GM12878 (cell line): ENCODE data around the gene ELL. TPM values are rescaled to one million over a fixed set of nuclear protein-coding genes. Genes with fewer than 3 reads are reported as not detected.

Experiments used
- ATAC-seq: fragments of 200-7000 bp; cut with Tn5 transposase; 3 replicates; pipeline ENCODE4 v1.9.1; 2020; ENCODE audit warnings: mild to moderate bottlenecking, moderate library complexity
- BruUV-seq: library from RNA; stranded (reverse); fragments of 400-500 nt; replicated peaks from 2 replicates; lab custom pipeline; 2021; lab: Mats Ljungman, UMichigan
- CTCF ChIA-PET: fragments of 300-600 bp; sonication (Branson Sonifier 250); formaldehyde crosslinking; extraction: SDS; loops from one replicate; lab custom pipeline; 2021; ENCODE audit warnings: inconsistent platforms; lab: Yijun Ruan, JAX
- POLR2A ChIA-PET: fragments of 350-600 bp; formaldehyde crosslinking; extraction: SDS; loops from one replicate; lab custom pipeline; 2021; ENCODE audit warnings: inconsistent platforms; lab: Charles Lee
- RAD21 ChIA-PET: fragments of 300-600 bp; sonication (Branson Sonifier 250); formaldehyde crosslinking; loops from one replicate; lab custom pipeline; 2023; ENCODE audit warnings: antibody characterized with exemption; ENCODE audit not compliant: unreplicated experiment; lab: Charles Lee
- SMC1A ChIA-PET: fragments of 300-600 bp; sonication (Branson Sonifier 250); formaldehyde crosslinking; loops from one replicate; lab custom pipeline; 2023; ENCODE audit not compliant: unreplicated experiment, uncharacterized antibody; lab: Charles Lee
- DNase-seq: peaks from one replicate; pipeline ENCODE4 v3.0.0-alpha.2; 2011; ENCODE audit warnings: low read depth, low spot score
- FAIRE-seq: peaks from 3 replicates; lab custom pipeline; 2011; peaks lifted over from hg19 to GRCh38; lab: Jason Lieb, UNC
- H2AFZ ChIP-seq: 2 replicates; pipeline ENCODE4 v1.6.0; 2011; ENCODE audit warnings: low read depth, low read length, control low read depth; ENCODE audit not compliant: control insufficient read depth
- H3K27ac ChIP-seq: 2 replicates; pipeline ENCODE4 v1.5.1; 2011; ENCODE audit warnings: control low read depth; ENCODE audit not compliant: control insufficient read depth, insufficient read depth
- H3K27me3 ChIP-seq, 2 experiments: replicated peaks in 1 of 2; 2 replicates each; pipeline versions ENCODE4 v1.6.0 to v1.6.1; 2011; ENCODE audit warnings: low read length in 1 of 2; ENCODE audit not compliant: control insufficient read depth in 2 of 2, insufficient read depth in 2 of 2
- H3K36me3 ChIP-seq, 2 experiments: 2 replicates each; pipeline ENCODE4 v1.5.1; 2011; ENCODE audit warnings: low read length in 1 of 2; ENCODE audit not compliant: control insufficient read depth in 2 of 2, insufficient read depth in 2 of 2
- H3K4me1 ChIP-seq: 2 replicates; pipeline ENCODE4 v1.6.1; 2011; ENCODE audit warnings: mild to moderate bottlenecking, low read length, moderate library complexity, mixed read lengths; ENCODE audit not compliant: control insufficient read depth, insufficient read depth
- H3K4me2 ChIP-seq: 2 replicates; pipeline ENCODE4 v1.6.0; 2011; ENCODE audit warnings: control low read depth; ENCODE audit not compliant: control insufficient read depth, insufficient read depth
- H3K4me3 ChIP-seq: fragments of 200-600 bp; sonication (generic); 2 replicates; pipeline ENCODE4 v1.5.1; 2016
- H3K79me2 ChIP-seq: 2 replicates; pipeline ENCODE4 v1.6.0; 2011; ENCODE audit warnings: low read length; ENCODE audit not compliant: control insufficient read depth, insufficient read depth
- H3K9ac ChIP-seq: 2 replicates; pipeline ENCODE4 v1.8.0; 2011; ENCODE audit warnings: low read length, control low read depth, mixed read lengths; ENCODE audit not compliant: control insufficient read depth, insufficient read depth
- H3K9me3 ChIP-seq: replicated peaks from 3 replicates; pipeline ENCODE4 v1.5.1; 2011; ENCODE audit warnings: mild to moderate bottlenecking, low read length; ENCODE audit not compliant: control insufficient read depth, insufficient read depth
- H4K20me1 ChIP-seq: 2 replicates; pipeline ENCODE4 v1.6.0; 2011; ENCODE audit not compliant: control insufficient read depth, insufficient read depth
- BMI1 ChIP-seq: fragments of 450-650 bp; IDR thresholded peaks from 2 replicates; pipeline ENCODE4 v1.6.1; 2016; ENCODE audit warnings: mild to moderate bottlenecking, moderate library complexity, borderline replicate concordance
- CEBPB ChIP-seq, 2 experiments: fragments of 150-350 bp in 1 of 2; IDR thresholded peaks; 2 replicates each; pipeline ENCODE4 v1.6.1; 2012 to 2014; ENCODE audit warnings: low read depth in 2 of 2, low read length in 2 of 2, borderline replicate concordance in 1 of 2, inconsistent platforms in 1 of 2
- CHD1 ChIP-seq: IDR thresholded peaks from 2 replicates; pipeline ENCODE4 v1.6.1; 2012; ENCODE audit warnings: low read depth, low read length, improper control_type of control experiment
- CHD2 ChIP-seq: IDR thresholded peaks from 2 replicates; pipeline ENCODE4 v1.6.1; 2011; ENCODE audit warnings: low read depth, low read length, improper control_type of control experiment, borderline replicate concordance
- CHD4 ChIP-seq: fragments of 200-600 bp; sonication (generic); IDR thresholded peaks from 2 replicates; pipeline ENCODE4 v1.6.1; 2016; ENCODE audit warnings: mild to moderate bottlenecking
- KAT2A ChIP-seq: conservative IDR thresholded peaks from 2 replicates; pipeline ENCODE4 v1.6.1; 2011; ENCODE audit warnings: low read depth, low read length; ENCODE audit not compliant: control insufficient read depth
- NFXL1 ChIP-seq: fragments of 450-650 bp; IDR thresholded peaks from 2 replicates; pipeline ENCODE4 v1.6.1; 2017; ENCODE audit warnings: antibody characterized with exemption, mild to moderate bottlenecking, borderline replicate concordance
- POLR2A ChIP-seq: IDR thresholded peaks from 2 replicates; pipeline ENCODE4 v1.6.1; 2011; ENCODE audit warnings: low read depth, mild to moderate bottlenecking, low read length
- SIX5 ChIP-seq: IDR thresholded peaks from 2 replicates; pipeline ENCODE4 v1.6.1; 2011; ENCODE audit warnings: mild to moderate bottlenecking, low read depth, low read length, moderate library complexity; ENCODE audit not compliant: severe bottlenecking
- SPI1 ChIP-seq: IDR thresholded peaks from 2 replicates; pipeline ENCODE4 v1.6.1; 2011; ENCODE audit warnings: low read depth, mild to moderate bottlenecking, low read length, moderate library complexity, borderline replicate concordance; ENCODE audit not compliant: insufficient read depth
- WGBS: methylation state at CpG from one replicate; pipeline ENCODE4 v1.1.6; 2016; ENCODE audit warnings: low lambda C conversion rate; ENCODE audit not compliant: insufficient replicate concordance, insufficient coverage; ENCODE audit errors: missing lambda C conversion rate; 5-methylcytosine and 5-hydroxymethylcytosine counted together
- in situ Hi-C: fragments of 300-500 bp; cut with MboI; formaldehyde crosslinking; loops from 9 replicates; pipeline ENCODE4 v1.14.3; 2018; ENCODE audit warnings: mixed read lengths
- intact Hi-C: fragments of 100-400 bp; cut with micrococcal nuclease; formaldehyde crosslinking; loops from one replicate; pipeline ENCODE4 v1.14.2; 2022; ENCODE audit not compliant: unreplicated experiment
- polyA plus RNA-seq, 11 experiments: library from polyadenylated mRNA; depleted of rRNA in 4 of 11; unstranded in 6 of 11; stranded (reverse) in 5 of 11; fragments of >200 nt; fragmentation: Nextera tagmentation in 4 of 11; fragmentation: Illumina TruSeq in 1 of 11; extraction: Ambion mirVana in 4 of 11; extraction: Trizol in 1 of 11; gene quantifications; 1 replicate in 1 of 11; 2 replicates in 10 of 11; pipeline versions ENCODE4 v1.2.1 to v1.2.3, GENCODE V29; 2011 to 2016; ENCODE audit warnings: inconsistent platforms in 2 of 11, missing spikeins in 2 of 11, low read depth in 1 of 11
- total RNA-seq, 4 experiments: library from RNA; depleted of rRNA in 3 of 4; stranded (reverse); fragments of >200 nt in 3 of 4; fragmentation: Illumina TruSeq in 1 of 4; extraction: Trizol in 1 of 4; gene quantifications; 2 replicates each; pipeline versions ENCODE4 v1.2.1 to v1.2.3, GENCODE V29; 2013 to 2021

The ELL gene
- total and polyA plus RNA-seq, 10 of the 15 experiments (the other 5 are each of a cell fraction or from before 2014, with no cell fraction given), result 0.91 to 25.0 (median 9.1) TPM

DNA sequence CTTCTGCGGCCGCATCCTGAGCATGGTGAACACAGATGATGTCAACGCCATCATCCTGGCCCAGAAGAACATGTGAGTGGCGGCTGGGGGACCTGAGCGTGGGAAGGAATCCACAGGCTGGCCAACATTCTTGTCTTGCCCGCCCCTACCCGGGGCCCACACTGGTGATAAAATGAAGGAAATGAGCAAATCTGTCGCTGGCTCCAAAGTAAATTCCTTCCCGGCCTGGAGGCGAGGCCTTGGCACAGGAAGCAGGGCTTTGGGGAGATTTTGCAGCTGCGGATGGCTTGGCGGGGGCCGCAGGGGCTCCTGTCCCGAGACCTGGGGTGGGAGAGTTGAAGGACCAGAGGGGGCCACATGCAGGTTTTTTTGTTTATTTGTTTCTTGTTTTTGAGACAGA is 40.2 kb upstream of the ELL start (continued):
- TF ChIP-seq CEBPB (IDR thresholded peaks at IDR 0.05; ENCODE audit: borderline replicate concordance in 1 of 2, low read depth in 2 of 2, low read length in 2 of 2), result no peak

DNA sequence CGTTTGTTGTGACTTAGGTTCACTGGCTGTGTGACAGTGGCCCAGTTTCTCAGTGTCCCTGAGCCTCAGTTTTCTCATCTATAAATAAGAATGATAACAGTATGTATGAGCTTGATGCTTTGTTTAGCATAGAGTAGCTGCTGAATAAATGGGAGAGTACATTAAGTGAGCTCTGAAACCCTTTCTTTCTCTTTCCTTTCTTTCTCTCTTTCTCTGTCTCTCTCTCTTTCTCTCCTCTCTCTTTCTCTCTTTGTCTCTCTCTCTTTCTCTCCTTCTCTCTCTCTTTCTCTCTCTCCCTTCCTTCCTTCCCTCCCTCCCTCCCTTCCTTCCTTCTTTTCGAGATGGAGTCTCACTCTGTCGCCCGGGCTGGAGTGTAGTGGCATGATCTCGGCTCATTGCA is 37.8 kb upstream of the ELL start:
- CTCF ChIA-PET, result interaction anchor here (3.8 to 5.6 kb wide), 3 partner anchors 16 to 40 kb away, joined by 26 to 35 read pairs (median 33); partner anchors contain the start of genes ELL, FKBP8 and REX1BD
- RAD21 ChIA-PET, result interaction anchor here (0.9 to 7.1 kb wide), 4 partner anchors 12 to 115 kb away, joined by 3 to 39 read pairs (median 27); partner anchors contain the start of genes FKBP8, REX1BD and UBA52
- DNase-seq (no peak), FAIRE-seq (peak; percentile 23), ATAC-seq (no peak)
- no peaks in the 10 kb centered on the region for H3K9me3 ChIP-seq
- peak overlapping the region; percentile 95; the same call in 1 of the 2 replicates for H3K4me3 ChIP-seq
- no TSS peak for BruUV-seq
- SMC1A ChIA-PET, result interaction anchor here (0.7 to 4.8 kb wide), 5 partner anchors 12 to 123 kb away, joined by 3 to 29 read pairs (median 19); partner anchors contain the start of genes ELL, FKBP8 and UBA52
- intact Hi-C loops (no loop called here), in situ Hi-C loops (no loop called here)
- no peaks in the 10 kb centered on the region for H3K27me3 ChIP-seq
- H2AFZ ChIP-seq, result no peak overlapping the region
- WGBS, result 19% methylated on average over 2 of the region's 5 CpGs
- peaks cover 32% of the 10 kb centered on the region for H3K79me2 ChIP-seq
- H3K36me3 ChIP-seq, result peaks cover 8 to 10% of the 10 kb centered on the region in 2 experiments; a peak in 3 of 4 replicates
- no peaks in the 10 kb centered on the region for H4K20me1 ChIP-seq
- POLR2A ChIA-PET, result interaction anchor here (0.6 to 7.5 kb wide), 7 partner anchors 10 to 41 kb away, joined by 3 to 79 read pairs (median 40); partner anchors contain the start of genes ELL, FKBP8, REX1BD and UBA52
- peak overlapping the region; percentile 82 for H3K4me2 ChIP-seq
- H3K9ac ChIP-seq, result peak overlapping the region; percentile 89; the same call in 1 of the 2 replicates
- no peaks in the 10 kb centered on the region for H3K4me1 ChIP-seq
- no peak overlapping the region for H3K27ac ChIP-seq
- TF ChIP-seq CHD2 (no peak), CHD1 (no peak), NFXL1 (no peak), CHD4 (no peak), POLR2A (no peak), SIX5 (no peak), SPI1 (no peak), BMI1 (no peak), KAT2A (no peak)
- TF ChIP-seq, all 136 proteins: peak for 0
